BJ (cell line): ENCODE measurements around the gene RNF38. TPM values are rescaled to one million over a fixed set of nuclear protein-coding genes. Genes with fewer than 3 reads are reported as not detected.
"Not testable (repeated sequence)": the region's sequence is repeated elsewhere in the genome, so short reads cannot be mapped to it uniquely, and the experiment has no call there.

Source experiments
- CTCF ChIA-PET: fragments of 350-600 bp; formaldehyde crosslinking; extraction: SDS; loops from one replicate; lab custom pipeline; 2021; ENCODE audit warnings: antibody characterized with exemption, inconsistent platforms; lab: Yijun Ruan, JAX
- POLR2A ChIA-PET: fragments of 300-600 bp; sonication (Branson Sonifier 250); formaldehyde crosslinking; extraction: SDS; loops from one replicate; lab custom pipeline; 2021; ENCODE audit warnings: antibody characterized with exemption; lab: Charles Lee
- DNase-seq: peaks from one replicate; pipeline ENCODE4 v3.0.0-alpha.2; 2011; ENCODE audit warnings: low read depth
- H3K27me3 ChIP-seq: 2 replicates; pipeline ENCODE4 v1.6.0; 2011; ENCODE audit warnings: low read length; ENCODE audit not compliant: control insufficient read depth, insufficient read depth
- H3K36me3 ChIP-seq: 2 replicates; pipeline ENCODE4 v1.5.1; 2011; ENCODE audit warnings: low read length; ENCODE audit not compliant: control insufficient read depth, insufficient read depth
- H3K4me3 ChIP-seq: 2 replicates; pipeline ENCODE4 v1.5.1; 2011; ENCODE audit warnings: low read depth, mild to moderate bottlenecking, control low read depth, low read length
- CTCF ChIP-seq: IDR thresholded peaks from 2 replicates; pipeline ENCODE4 v1.5.1; 2011; ENCODE audit warnings: low read depth, mild to moderate bottlenecking, control low read depth, inconsistent platforms, low read length, moderate library complexity; ENCODE audit not compliant: insufficient read depth
- polyA plus RNA-seq: library from polyadenylated mRNA; depleted of rRNA; stranded (reverse); fragments of >200 nt; gene quantifications from 2 replicates; pipeline ENCODE4 v1.2.3, GENCODE V29; 2011

The RNF38 gene
- polyA plus RNA-seq, 1 experiment, result 20.0 TPM

- POLR2A ChIA-PET, result no interaction called here
- CTCF ChIA-PET, result interaction anchor here (1.1 kb wide), 1 partner anchor 114 kb away, joined by 3 read pairs; no protein-coding TSS in a partner anchor
- DNase-seq, result no peak
- Histone ChIP-seq H3K36me3 (no peaks in the 10 kb centered on the region), H3K27me3 (no peaks in the 10 kb centered on the region), H3K4me3 (peak overlapping the region; percentile 94)
- no peak for TF ChIP-seq CTCF
Measured at GRCh38 chr9:36400332-36401163, 479 bp upstream of the RNF38 start.

- Histone ChIP-seq H3K4me3 (peak overlapping the region; percentile 23), H3K27me3 (no peaks in the 10 kb centered on the region), H3K36me3 (no peaks in the 10 kb centered on the region)
- no peak for TF ChIP-seq CTCF
- no peak for DNase-seq
- ChIA-PET CTCF (no interaction called here), POLR2A (no interaction called here)
Measured at GRCh38 chr9:36398745-36399144, 1.3 kb downstream of the RNF38 start.

- no peak for TF ChIP-seq CTCF
- Histone ChIP-seq H3K27me3 (no peaks in the 10 kb centered on the region), H3K4me3 (no peak overlapping the region), H3K36me3 (no peaks in the 10 kb centered on the region)
- CTCF ChIA-PET, result interaction anchor here (0.7 kb wide), 1 partner anchor 160 kb away, joined by 3 read pairs; no protein-coding TSS in a partner anchor
- POLR2A ChIA-PET, result interaction anchor here (0.8 kb wide), 1 partner anchor 362 kb away, joined by 10 read pairs; no protein-coding TSS in a partner anchor
- DNase-seq, result no peak
Measured at GRCh38 chr9:36396985-36397384, 3.1 kb downstream of the RNF38 start.

- no peak for DNase-seq
- TF ChIP-seq CTCF, result no peak
- ChIA-PET CTCF (interaction anchor here (1.1 kb wide), 1 partner anchor 7 kb away, joined by 4 read pairs; no protein-coding TSS in a partner anchor), POLR2A (no interaction called here)
- no peak overlapping the region for H3K4me3 ChIP-seq
- no peaks in the 10 kb centered on the region for H3K36me3 ChIP-seq
- no peaks in the 10 kb centered on the region for H3K27me3 ChIP-seq
Measured at GRCh38 chr9:36392489-36392888, 7.6 kb downstream of the RNF38 start.

GRCh38 chr9:36389590-36389989 lies 10.5 kb downstream of the RNF38 start:
- CTCF ChIA-PET, result interaction anchor here (1.3 kb wide), 1 partner anchor 22 kb away, joined by 3 read pairs; no protein-coding TSS in a partner anchor
- TF ChIP-seq CTCF, result no peak
- DNase-seq, result no peak
- Histone ChIP-seq H3K4me3 (no peak overlapping the region), H3K36me3 (no peaks in the 10 kb centered on the region), H3K27me3 (no peaks in the 10 kb centered on the region)
- POLR2A ChIA-PET, result no interaction called here

- H3K27me3 ChIP-seq, POLR2A ChIA-PET, DNase-seq, H3K4me3 ChIP-seq, H3K36me3 ChIP-seq, CTCF ChIA-PET: not testable (repeated sequence)
Measured at GRCh38 chr9:36386396-36386965, 13.6 kb downstream of the RNF38 start.
